Heart left ventricle (tissue), 16 donors: Measurements from ENCODE around the gene ALDH3B2. TPM values are rescaled to one million over a fixed set of nuclear protein-coding genes. Genes with fewer than 3 reads are reported as not detected.
"Not testable (repeated sequence)": the region's sequence is repeated elsewhere in the genome, so short reads cannot be mapped to it uniquely, and the experiment has no call there.

Experiments used
- ATAC-seq, 4 donors: fragments of 200-7000 bp; cut with Tn5 transposase; one replicate each; pipeline ENCODE4 v1.9.1; 2020 to 2022; ENCODE audit warnings: moderate library complexity in 4 of 4, mild to moderate bottlenecking in 3 of 4, moderate number of reproducible peaks in 1 of 4
- DNase-seq, 5 donors: peaks; one replicate each; pipeline ENCODE4 v3.0.0-alpha.2; 2020
- H3K27ac ChIP-seq, 12 donors: fragments of 200-600 bp; sonication (generic) in 4 of 12; one replicate each; pipeline versions ENCODE4 v1.5.0 to v1.8.0; 2016 to 2022; ENCODE audit warnings: mild to moderate bottlenecking in 2 of 12
- H3K27me3 ChIP-seq, 9 donors: fragments of 200-600 bp; sonication (generic) in 2 of 9; one replicate each; pipeline versions ENCODE4 v1.5.1 to v1.8.0; 2016 to 2022; ENCODE audit warnings: mild to moderate bottlenecking in 3 of 9
- H3K36me3 ChIP-seq, 9 donors: fragments of 200-600 bp; sonication (generic) in 2 of 9; one replicate each; pipeline versions ENCODE4 v1.5.0 to v1.8.0; 2018 to 2022; ENCODE audit warnings: mild to moderate bottlenecking in 2 of 9
- H3K4me1 ChIP-seq, 12 donors: fragments of 200-600 bp; sonication (generic) in 4 of 12; one replicate each; pipeline versions ENCODE4 v1.5.0 to v1.8.0; 2016 to 2022; ENCODE audit warnings: mild to moderate bottlenecking in 3 of 12
- H3K4me3 ChIP-seq, 12 donors: fragments of 200-600 bp; sonication (generic) in 4 of 12; one replicate each; pipeline versions ENCODE4 v1.5.0 to v1.8.0; 2017 to 2022; ENCODE audit warnings: mild to moderate bottlenecking in 9 of 12, moderate library complexity in 4 of 12
- H3K9me3 ChIP-seq, 12 donors: fragments of 200-600 bp; sonication (generic) in 4 of 12; one replicate each; pipeline versions ENCODE4 v1.5.0 to v1.8.0; 2016 to 2022; ENCODE audit warnings: mild to moderate bottlenecking in 1 of 12
- CTCF ChIP-seq, 12 donors: fragments of 200-600 bp; sonication (generic) in 4 of 12; IDR thresholded peaks; one replicate each; pipeline versions ENCODE4 v1.5.0 to v1.8.0; 2018 to 2022; ENCODE audit warnings: antibody characterized with exemption in 12 of 12, mild to moderate bottlenecking in 5 of 12
- POLR2A ChIP-seq, 2 donors: fragments of 450-650 bp; IDR thresholded peaks; one replicate each; pipeline ENCODE4 v1.6.1; 2017; ENCODE audit warnings: antibody characterized with exemption in 2 of 2, mild to moderate bottlenecking in 2 of 2, moderate library complexity in 2 of 2
- WGBS, 4 donors: extraction: QIAGEN DNeasy Blood & Tissue Kit in 2 of 4; methylation state at CpG; one replicate each; pipeline versions ENCODE4 v1.1.5 to v1.1.7; 2013 to 2018; 5-methylcytosine and 5-hydroxymethylcytosine counted together
- intact Hi-C, 10 donors: fragments of 100-400 bp; cut with DNase I; formaldehyde crosslinking; loops; one replicate each; pipeline versions ENCODE4 v1.11.1 to v1.14.2; 2022
- long read RNA-seq, 3 donors: library from polyadenylated mRNA; unstranded; transcript quantifications; one replicate each; pipeline ENCODE4 v2.0.0, GENCODE V29; 2020 to 2021
- polyA plus RNA-seq, 2 donors: library from polyadenylated mRNA; stranded (reverse); fragments of 200-250 nt; gene quantifications; one replicate each; pipeline ENCODE4 v1.2.3, GENCODE V29; 2013
- total RNA-seq, 9 donors: library from RNA; depleted of rRNA in 2 of 9; stranded (reverse); fragments of >200 nt in 2 of 9; fragmentation: NEBNext Ultra II Directional in 3 of 9; extraction: Animal tissue kit (Norgen Biotek cat#: 25700) in 3 of 9; gene quantifications; one replicate each; pipeline versions ENCODE4 v1.1.0 to v1.2.4, GENCODE V29; 2016 to 2023
- donor health status: ischemic (EF 13 %, LVEDD 7.1; RV severe dilation, severe dysfunction).
- donor health status: healthy with polysubstance abuse.
- donor health status: DM: no; HTN: yes; CAD: no.
- donor health status: DM: no; HTN: no; CAD: no.
- donor health status: ischemic (EF 25% LVEDD 6.9; RV normal size, moderate dysfunction).
- donor health status: ischemic (EF 25% LVEDD 5.7; RV mildly dilated, moderate dysfunction).
- donor health status: healthy.
- donor health status: DM: yes; HTN: yes; CAD: no.
- donor health status: ischemic (EF 35%, LVEDD 5.7; RV mildly dilated, moderate dysfunction).
- donor health status: nonischemic (EF 11% LVEDD 7.7; RV severe dilation, severe dysfunction).
- donor health status: DM: yes; HTN: yes; CAD: no.
- donor health status: PGD.
- donor health status: ischemic (EF 29% LVEDD 5.4; RV normal size, mild dysfunction).
- donor health status: nonischemic (EF 23%, LVEDD 6.1; RV moderate dilation, normal function).

The ALDH3B2 gene
- total RNA-seq (not detected), polyA plus RNA-seq (not detected)
- long read RNA-seq, donor 1, result 0 reads
- long read RNA-seq, donor 2, result 0 reads
- long read RNA-seq, donor 3, result 0 reads

GRCh38 chr11:67674442-67674871 lies at the start of gene ALDH3B2:
Gene ALDH3B2, minus strand, starts transcription at chr11:67674623. Its CDS starts 7,688 bp downstream, at chr11:67666935.
- ATAC-seq (no peak), DNase-seq (no peak)
- Histone ChIP-seq H3K4me3 (no peak within 1 kb of the TSS), H3K27me3 (peaks cover 0 to 14% (median 0%) of the 10 kb centered on the region in 9 donors), H3K36me3 (no peaks in the 10 kb centered on the region), H3K9me3 (peaks cover 0 to 6% (median 0%) of the 10 kb centered on the region in 12 donors), H3K27ac (no peak within 1 kb of the TSS), H3K4me1 (no peaks in the 10 kb centered on the region)
- 82 to 90% (median 84%) methylated on average over 5 to 8 of the region's 8 CpGs for WGBS, 4 donors
- TF ChIP-seq CTCF (IDR thresholded peaks at IDR 0.05) (no peak), POLR2A (IDR thresholded peaks at IDR 0.05) (no peak)
- intact Hi-C loops, result no loop called here

GRCh38 chr11:67723036-67723435 lies 48.6 kb upstream of the ALDH3B2 start:
- ATAC-seq, H3K27ac ChIP-seq, H3K4me1 ChIP-seq, intact Hi-C loops, DNase-seq, H3K9me3 ChIP-seq, H3K36me3 ChIP-seq, H3K27me3 ChIP-seq, H3K4me3 ChIP-seq: not testable (repeated sequence)
- 72 to 79% (median 76%) methylated on average over 9 of the region's 9 CpGs for WGBS, 4 donors

- H3K36me3 ChIP-seq, H3K4me1 ChIP-seq, H3K9me3 ChIP-seq, H3K27ac ChIP-seq, DNase-seq, intact Hi-C loops, H3K4me3 ChIP-seq, H3K27me3 ChIP-seq, ATAC-seq: not testable (repeated sequence)
- 64 to 79% (median 71%) methylated on average over 7 of the region's 7 CpGs for WGBS, 4 donors
These were observed 41.8 kb upstream of the ALDH3B2 start for GRCh38 chr11:67716226-67716625.

GRCh38 chr11:67715801-67716200 lies 41.4 kb upstream of the ALDH3B2 start:
- intact Hi-C loops, H3K27ac ChIP-seq: not testable (repeated sequence)

GRCh38 chr11:67713892-67714509 lies 39.6 kb upstream of the ALDH3B2 start:
- H3K27ac ChIP-seq, H3K4me1 ChIP-seq, H3K9me3 ChIP-seq, ATAC-seq, H3K4me3 ChIP-seq, H3K27me3 ChIP-seq, intact Hi-C loops, H3K36me3 ChIP-seq: not testable (repeated sequence)
- WGBS, 4 donors, result 10 to 46% (median 12%) methylated on average over 2 to 8 of the region's 14 CpGs; no CpG with 5 or more reads in 1 of the 4 donors
- DNase-seq, result peak in 3 of 5 donors; percentile 22 to 37 (median 37)
- TF ChIP-seq CTCF (IDR thresholded peaks at IDR 0.05), result peak in 10 of 12 donors; percentile 23 to 48 (median 39)

More at GRCh38 chr11:67715801-67716200, 41.4 kb upstream of the ALDH3B2 start:
- DNase-seq, H3K27me3 ChIP-seq, H3K4me3 ChIP-seq, ATAC-seq, H3K9me3 ChIP-seq, H3K4me1 ChIP-seq, H3K36me3 ChIP-seq: not testable (repeated sequence)
- WGBS, 4 donors, result 73 to 84% methylated on average over 17 of the region's 17 CpGs; no CpG with 5 or more reads in 2 of the 4 donors

- 10 to 34% (median 23%) methylated on average over 4 to 46 of the region's 46 CpGs for WGBS, 4 donors
- not testable (repeated sequence) for ATAC-seq
These were observed 37.3 kb upstream of the ALDH3B2 start for GRCh38 chr11:67711676-67712075.

GRCh38 chr11:67711212-67711611 lies 36.8 kb upstream of the ALDH3B2 start:
- H3K9me3 ChIP-seq, H3K4me1 ChIP-seq, DNase-seq, H3K27me3 ChIP-seq, intact Hi-C loops, H3K27ac ChIP-seq, H3K36me3 ChIP-seq, ATAC-seq: not testable (repeated sequence)
- 3 to 4% (median 3%) methylated on average over 12 to 30 of the region's 31 CpGs; no CpG with 5 or more reads in 1 of the 4 donors for WGBS, 4 donors
- peak overlapping the region in 2 of 12 donors; percentile 5 to 23 for H3K4me3 ChIP-seq

More at GRCh38 chr11:67711676-67712075, 37.3 kb upstream of the ALDH3B2 start:
- peak overlapping the region in 2 of 12 donors; percentile 5 to 23 for H3K4me3 ChIP-seq
- H3K27me3 ChIP-seq, H3K36me3 ChIP-seq, intact Hi-C loops, DNase-seq, H3K9me3 ChIP-seq, H3K27ac ChIP-seq, H3K4me1 ChIP-seq: not testable (repeated sequence)

- H3K27me3 ChIP-seq, H3K36me3 ChIP-seq, ATAC-seq, DNase-seq, H3K27ac ChIP-seq, H3K4me1 ChIP-seq, H3K4me3 ChIP-seq, intact Hi-C loops, H3K9me3 ChIP-seq: not testable (repeated sequence)
- WGBS, 4 donors, result 87 to 96% (median 94%) methylated on average over 7 to 11 of the region's 11 CpGs
These were observed 35.4 kb upstream of the ALDH3B2 start for GRCh38 chr11:67709806-67710205.
